ENCODE measurements around the gene ATP1A2. TPM values are rescaled to one million over a fixed set of nuclear protein-coding genes. Genes with fewer than 3 reads are reported as not detected.

ATP1A2 gene
- total and polyA plus RNA-seq, 4 donors, result 0.09 to 1.5 (median 0.29) TPM

- no peak overlapping the region for H3K27ac ChIP-seq (ENCODE audit: low read depth in 1 of 2, low read length in 2 of 2)
- no peaks in the 10 kb centered on the region for H3K9me3 ChIP-seq (ENCODE audit: control insufficient read depth in 4 of 4, low read length in 3 of 4)
- 88% methylated on average over 20 of the region's 20 CpGs for WGBS
- no peak for DNase-seq (ENCODE audit: low spot score)
- peaks cover 0 to 3% (median 0%) of the 10 kb centered on the region in 4 donors for H3K4me1 ChIP-seq (ENCODE audit: control insufficient read depth in 4 of 4, insufficient read depth in 4 of 4, low read length in 3 of 4)
- no peak overlapping the region for H3K4me3 ChIP-seq (ENCODE audit: low read depth in 1 of 3, low read length in 3 of 3)
- no peak overlapping the region for H3K9ac ChIP-seq (ENCODE audit: low read depth in 1 of 2, low read length in 2 of 2)
- H3K27me3 ChIP-seq (ENCODE audit: control insufficient read depth in 4 of 4, insufficient read depth in 4 of 4, low read length in 3 of 4), result no peaks in the 10 kb centered on the region
- H3K36me3 ChIP-seq (ENCODE audit: control insufficient read depth in 4 of 4, insufficient read depth in 3 of 4, low read depth in 1 of 4, low read length in 3 of 4), result no peaks in the 10 kb centered on the region
- no peak for TF ChIP-seq HNF4G (IDR thresholded peaks at IDR 0.05)
- no peak for TF ChIP-seq HNF4A (conservative IDR thresholded peaks at IDR 0.05)
- no peak for TF ChIP-seq JUND (IDR thresholded peaks at IDR 0.05)
- TF ChIP-seq EGR1 (IDR thresholded peaks at IDR 0.05; ENCODE audit: low read depth in 2 of 2), result no peak
- no peak for TF ChIP-seq GABPA (IDR thresholded peaks at IDR 0.05 in 1 of 2, conservative IDR thresholded peaks at IDR 0.05 in 1 of 2)
- TF ChIP-seq ATF3 (IDR thresholded peaks at IDR 0.05), result no peak
- no peak for TF ChIP-seq SP1 (IDR thresholded peaks at IDR 0.05)
- no peak for TF ChIP-seq FOXA1 (IDR thresholded peaks at IDR 0.05)
- no peak for TF ChIP-seq TAF1 (conservative IDR thresholded peaks at IDR 0.05)
- TF ChIP-seq CTCF (IDR thresholded peaks at IDR 0.05; ENCODE audit: low read depth, low read length, missing input control), result no peak
- TF ChIP-seq FOXA2 (IDR thresholded peaks at IDR 0.05), result no peak
Observed at GRCh38 chr1:160134791-160135572, 19.4 kb downstream of the ATP1A2 start.

GRCh38 chr1:160136121-160136925 lies 20.8 kb downstream of the ATP1A2 start:
- 95% methylated on average over 22 of the region's 22 CpGs for WGBS
- no peak overlapping the region for H3K4me3 ChIP-seq (ENCODE audit: low read depth in 1 of 3, low read length in 3 of 3)
- peaks cover 0 to 3% (median 0%) of the 10 kb centered on the region in 4 donors for H3K4me1 ChIP-seq (ENCODE audit: control insufficient read depth in 4 of 4, insufficient read depth in 4 of 4, low read length in 3 of 4)
- no peaks in the 10 kb centered on the region for H3K27me3 ChIP-seq (ENCODE audit: control insufficient read depth in 4 of 4, insufficient read depth in 4 of 4, low read length in 3 of 4)
- no peak overlapping the region for H3K27ac ChIP-seq (ENCODE audit: low read depth in 1 of 2, low read length in 2 of 2)
- TF ChIP-seq EGR1 (IDR thresholded peaks at IDR 0.05; ENCODE audit: low read depth in 2 of 2) (no peak), REST (IDR thresholded peaks at IDR 0.05) (no peak), GABPA (IDR thresholded peaks at IDR 0.05 in 1 of 2, conservative IDR thresholded peaks at IDR 0.05 in 1 of 2) (no peak), ATF3 (IDR thresholded peaks at IDR 0.05) (no peak), FOXA1 (IDR thresholded peaks at IDR 0.05) (no peak), YY1 (IDR thresholded peaks at IDR 0.05) (no peak), JUND (IDR thresholded peaks at IDR 0.05) (no peak), CTCF (IDR thresholded peaks at IDR 0.05; ENCODE audit: low read depth, low read length, missing input control) (no peak), SP1 (IDR thresholded peaks at IDR 0.05) (no peak), NR2F2 (IDR thresholded peaks at IDR 0.05) (no peak), HNF4G (IDR thresholded peaks at IDR 0.05) (no peak), FOXA2 (IDR thresholded peaks at IDR 0.05) (no peak), ZBTB33 (IDR thresholded peaks at IDR 0.05) (no peak)
- no peak for DNase-seq (ENCODE audit: low spot score)
- no peak overlapping the region for H3K9ac ChIP-seq (ENCODE audit: low read depth in 1 of 2, low read length in 2 of 2)
- H3K36me3 ChIP-seq (ENCODE audit: control insufficient read depth in 4 of 4, insufficient read depth in 3 of 4, low read depth in 1 of 4, low read length in 3 of 4), result no peaks in the 10 kb centered on the region
- H3K9me3 ChIP-seq (ENCODE audit: control insufficient read depth in 4 of 4, low read length in 3 of 4), result no peaks in the 10 kb centered on the region
